Glutamatergic neuron (in vitro differentiated cells): ENCODE results near the gene SNRPE. TPM values are rescaled to one million over a fixed set of nuclear protein-coding genes. Genes with fewer than 3 reads are reported as not detected.
"Not testable (repeated sequence)": the region's sequence is repeated elsewhere in the genome, so short reads cannot be mapped to it uniquely, and the experiment has no call there.

Source experiments
- DNase-seq: peaks from one replicate; pipeline ENCODE4 v3.0.0; 2022
- H3K27ac Mint-ChIP-seq: one replicate; pipeline ENCODE4 v1.8.0; 2020; ENCODE audit warnings: mild to moderate bottlenecking, mixed read lengths, inconsistent platforms; ENCODE audit not compliant: unreplicated experiment
- H3K27me3 Mint-ChIP-seq: one replicate; pipeline ENCODE4 v1.8.0; 2020; ENCODE audit warnings: mild to moderate bottlenecking, moderate library complexity, mixed read lengths, inconsistent platforms; ENCODE audit not compliant: unreplicated experiment
- H3K36me3 Mint-ChIP-seq: one replicate; pipeline ENCODE4 v1.8.0; 2020; ENCODE audit warnings: mild to moderate bottlenecking, mixed read lengths, inconsistent platforms; ENCODE audit not compliant: unreplicated experiment
- H3K4me1 Mint-ChIP-seq: one replicate; pipeline ENCODE4 v1.8.0; 2020; ENCODE audit warnings: mild to moderate bottlenecking, low read depth, mixed read lengths, inconsistent platforms; ENCODE audit not compliant: unreplicated experiment
- H3K4me3 Mint-ChIP-seq: one replicate; pipeline ENCODE4 v1.8.0; 2020; ENCODE audit warnings: mild to moderate bottlenecking, mixed read lengths, inconsistent platforms; ENCODE audit not compliant: unreplicated experiment
- H3K9me3 Mint-ChIP-seq: one replicate; pipeline ENCODE4 v1.8.0; 2020; ENCODE audit warnings: mild to moderate bottlenecking, moderate library complexity, mixed read lengths, inconsistent platforms; ENCODE audit not compliant: unreplicated experiment
- CTCF ChIP-seq: fragments of 200-600 bp; sonication (generic); IDR thresholded peaks from one replicate; pipeline ENCODE4 v1.5.0; 2021; ENCODE audit not compliant: partially characterized antibody, unreplicated experiment
- total RNA-seq: library from RNA; stranded (reverse); fragmentation: NEBNext Ultra II Directional; extraction: Animal tissue kit (Norgen Biotek cat#: 25700); gene quantifications from one replicate; pipeline ENCODE4 v1.2.1, GENCODE V29; 2021; ENCODE audit not compliant: unreplicated experiment

The SNRPE gene
- total RNA-seq, 1 donor from 2014 or later: 109 TPM

- Mint-ChIP-seq H3K27ac (no peak overlapping the region), H3K36me3 (peaks cover 7% of the 10 kb centered on the region)
Measured at GRCh38 chr1:203840208-203840808, 21.1 kb upstream of the SNRPE start.

GRCh38 chr1:203842559-203842876 is 18.9 kb upstream of the SNRPE start:
- H3K4me1 Mint-ChIP-seq: no peaks in the 10 kb centered on the region
- TF ChIP-seq CTCF: no peak
- peaks cover 4% of the 10 kb centered on the region for H3K9me3 Mint-ChIP-seq
- H3K27me3 Mint-ChIP-seq: peaks cover 2% of the 10 kb centered on the region
- H3K4me3 Mint-ChIP-seq: no peak overlapping the region
- no peak for DNase-seq
- H3K27ac Mint-ChIP-seq: no peak overlapping the region
- H3K36me3 Mint-ChIP-seq: peaks cover 7% of the 10 kb centered on the region

More at GRCh38 chr1:203840208-203840808, 21.1 kb upstream of the SNRPE start:
- Mint-ChIP-seq H3K4me1 (no peaks in the 10 kb centered on the region), H3K4me3 (no peak overlapping the region), H3K9me3 (peaks cover 4% of the 10 kb centered on the region), H3K27me3 (no peaks in the 10 kb centered on the region)
- DNase-seq: no peak
- no peak for TF ChIP-seq CTCF

- TF ChIP-seq CTCF: no peak
- Mint-ChIP-seq H3K27ac (no peak overlapping the region), H3K36me3 (peaks cover 7% of the 10 kb centered on the region), H3K9me3 (peaks cover 4% of the 10 kb centered on the region), H3K27me3 (peaks cover 2% of the 10 kb centered on the region), H3K4me3 (no peak overlapping the region), H3K4me1 (no peaks in the 10 kb centered on the region)
- DNase-seq: no peak
Measured at GRCh38 chr1:203843435-203843834, 18.0 kb upstream of the SNRPE start.

GRCh38 chr1:203853112-203853511 is 8.3 kb upstream of the SNRPE start:
- not testable (repeated sequence) for H3K4me1 Mint-ChIP-seq, H3K9me3 Mint-ChIP-seq, H3K4me3 Mint-ChIP-seq, DNase-seq, H3K27ac Mint-ChIP-seq, H3K36me3 Mint-ChIP-seq, H3K27me3 Mint-ChIP-seq

GRCh38 chr1:203858055-203858454 is 3.3 kb upstream of the SNRPE start:
- Mint-ChIP-seq H3K27me3 (peaks cover 5% of the 10 kb centered on the region), H3K36me3 (no peaks in the 10 kb centered on the region), H3K27ac (no peak overlapping the region), H3K9me3 (no peaks in the 10 kb centered on the region), H3K4me3 (no peak overlapping the region), H3K4me1 (no peaks in the 10 kb centered on the region)
- no peak for DNase-seq
- no peak for TF ChIP-seq CTCF
